ENCODE data around the gene COX6A2.

The COX6A2 gene

DNA sequence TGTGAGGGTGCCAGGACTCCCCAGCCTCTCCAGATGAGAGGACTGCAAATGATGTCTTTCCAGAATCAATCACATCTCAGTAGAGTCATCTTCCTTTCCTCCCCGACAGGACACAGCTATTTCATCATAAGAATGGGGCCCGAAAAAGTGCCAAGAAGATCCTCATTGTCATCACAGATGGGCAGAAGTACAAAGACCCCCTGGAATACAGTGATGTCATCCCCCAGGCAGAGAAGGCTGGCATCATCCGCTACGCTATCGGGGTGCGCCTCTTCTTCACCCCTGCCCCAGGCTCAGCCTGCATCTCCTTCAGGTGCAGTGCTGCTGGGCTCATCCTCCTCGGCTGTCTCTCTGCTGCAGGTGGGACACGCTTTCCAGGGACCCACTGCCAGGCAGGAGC lies 20.8 kb downstream of the COX6A2 start:
- no peak for DNase-seq

DNA sequence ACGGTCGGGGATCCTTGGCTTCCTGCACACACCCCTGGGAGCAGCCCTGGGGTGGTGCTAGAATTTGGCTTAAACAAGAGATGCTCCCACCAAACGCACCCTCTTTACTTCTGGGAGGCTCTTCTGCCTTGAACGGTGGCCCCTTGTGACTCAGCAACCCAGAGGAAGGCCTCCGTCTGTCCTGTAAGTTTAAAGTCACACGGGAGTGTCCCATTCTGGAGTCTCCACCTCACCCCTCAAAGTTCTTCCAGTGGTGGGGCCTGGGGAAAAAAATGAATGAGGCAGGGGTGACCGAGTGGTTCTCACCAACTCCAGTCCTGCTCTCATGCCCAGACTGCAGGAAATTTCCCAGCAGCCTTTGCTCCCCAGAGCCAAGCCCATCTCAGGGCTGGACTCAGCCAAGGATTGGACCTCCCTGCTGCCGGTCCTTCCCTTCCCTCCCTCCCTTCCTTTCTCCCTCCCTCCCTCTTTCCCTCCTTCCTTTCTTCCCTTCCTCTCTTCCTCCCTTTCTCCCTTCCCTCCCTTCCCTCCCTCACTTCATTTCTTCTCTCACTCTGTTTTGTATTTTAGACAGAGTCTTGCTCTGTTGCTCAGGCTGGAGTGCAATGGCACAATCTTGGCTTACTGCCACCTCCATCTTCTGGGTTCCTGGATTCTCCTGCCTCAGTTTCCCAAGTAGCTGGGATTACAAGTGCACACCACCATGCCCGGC lies 23.7 kb downstream of the COX6A2 start:
- DNase-seq: peak; percentile 69

DNA sequence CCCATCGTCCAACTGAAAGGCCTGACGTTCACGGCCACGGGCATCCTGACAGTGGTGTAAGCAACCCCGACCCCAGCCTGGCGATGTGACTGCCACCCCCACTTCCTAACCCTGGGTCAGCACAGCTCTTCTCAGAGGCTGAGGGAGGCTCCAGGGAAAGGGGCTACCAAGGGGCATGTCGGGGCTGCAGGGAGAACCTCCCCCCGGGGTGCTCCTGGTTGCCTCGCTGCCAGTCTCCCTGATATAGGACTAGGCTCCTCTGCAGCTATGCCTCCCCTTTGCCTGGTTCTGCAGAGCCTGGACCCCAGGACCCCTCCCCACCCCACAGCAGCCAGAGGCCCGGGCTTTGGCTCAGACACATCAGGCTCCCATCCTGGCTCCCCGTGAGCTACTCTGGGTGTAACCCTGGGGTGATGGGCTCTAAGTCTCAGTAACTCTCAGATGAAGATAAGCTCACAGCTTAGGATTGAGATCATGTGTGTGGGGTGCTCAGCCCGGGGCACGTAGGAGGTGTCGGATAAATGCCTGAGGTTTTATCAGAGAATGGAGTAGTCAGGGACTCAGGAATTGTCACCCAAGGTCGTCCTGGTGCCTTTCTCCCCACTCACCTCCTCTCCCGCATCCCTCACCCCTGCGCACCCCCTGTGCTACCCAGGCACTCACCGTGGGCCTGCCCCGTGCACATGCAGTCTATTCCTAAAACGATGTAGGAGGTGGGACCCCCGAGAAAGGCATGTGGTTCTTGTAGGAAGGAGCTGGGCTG lies 24.4 kb downstream of the COX6A2 start:
- no peak for DNase-seq

DNA sequence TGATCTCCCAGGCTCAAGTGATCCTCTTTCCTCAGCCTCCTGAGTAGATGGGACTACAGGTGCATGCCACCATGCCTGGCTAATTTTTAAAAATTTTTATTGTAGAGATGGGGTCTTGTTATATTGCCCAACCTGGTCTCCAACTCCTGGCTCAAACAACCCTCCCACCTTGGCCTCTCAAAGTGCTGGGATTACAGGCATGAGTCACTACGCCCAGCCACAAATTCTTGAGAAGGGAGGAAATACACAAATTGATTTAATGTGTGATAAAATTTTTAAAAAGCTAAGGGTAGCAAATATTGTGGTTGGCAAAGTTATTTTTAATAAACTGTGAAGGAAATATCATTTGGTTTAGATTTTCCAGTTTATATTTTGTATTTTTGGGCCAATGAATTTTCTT lies 25.5 kb downstream of the COX6A2 start:
- DNase-seq: no peak

DNA sequence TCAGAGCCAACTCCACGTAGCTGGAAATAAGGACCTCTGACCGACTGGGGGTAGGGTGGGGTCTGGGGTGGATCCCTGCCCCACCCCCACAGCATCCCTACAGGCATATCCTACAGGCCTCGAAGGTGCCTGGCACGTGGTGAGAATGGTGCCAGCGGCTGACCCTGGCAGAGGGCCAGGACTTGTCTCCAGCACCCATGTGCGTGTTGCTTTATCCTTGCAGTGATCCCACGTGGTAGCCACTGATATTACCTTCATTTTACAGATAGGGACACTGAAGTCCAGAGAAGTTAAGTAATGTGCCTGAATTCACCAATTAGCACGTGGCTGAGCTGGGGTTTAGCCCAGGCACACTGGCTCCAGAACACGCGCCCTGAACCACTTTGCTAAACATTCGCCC lies 26.7 kb downstream of the COX6A2 start:
- DNase-seq: no peak

DNA sequence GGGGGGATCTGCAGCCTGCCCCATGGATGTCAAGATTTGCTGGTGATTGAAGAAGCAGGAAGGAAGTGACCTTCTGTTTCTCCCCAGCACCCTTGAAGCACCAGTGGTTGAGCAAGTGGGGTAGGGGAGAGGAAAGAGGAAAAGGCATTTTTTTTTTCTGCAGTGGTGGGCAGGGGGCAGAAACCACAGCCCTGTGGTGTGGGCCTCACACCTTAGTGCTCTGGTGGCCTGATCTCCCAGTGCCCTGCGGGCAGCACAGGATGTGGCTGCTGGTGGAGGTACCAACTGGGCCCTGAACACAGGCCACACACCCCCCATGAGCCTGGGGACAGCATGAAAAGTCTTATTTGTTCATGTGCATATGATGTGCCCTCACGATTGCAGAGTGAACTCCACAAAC lies 28.0 kb downstream of the COX6A2 start:
- no peak for DNase-seq

DNA sequence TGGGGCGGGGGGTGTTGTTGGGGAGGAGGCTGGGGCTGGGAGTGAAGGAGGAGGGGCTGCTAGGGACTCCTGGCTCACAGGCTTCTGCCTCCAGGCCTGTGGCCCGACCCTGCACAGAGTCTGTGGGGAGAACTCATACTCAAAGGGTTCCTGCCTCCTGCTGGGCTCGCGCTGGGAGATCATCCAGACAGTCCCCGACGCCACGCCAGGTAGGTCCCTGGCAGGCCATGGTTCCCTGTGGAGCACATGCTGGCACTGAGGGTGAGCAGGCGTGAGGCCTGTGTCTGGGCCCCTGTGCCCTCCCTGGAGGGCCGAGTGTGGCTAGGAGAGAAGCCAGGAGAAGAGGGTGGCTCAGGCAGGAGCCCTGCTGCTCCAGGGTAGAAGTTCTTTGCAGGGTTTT lies 30.5 kb downstream of the COX6A2 start:
- DNase-seq: no peak

DNA sequence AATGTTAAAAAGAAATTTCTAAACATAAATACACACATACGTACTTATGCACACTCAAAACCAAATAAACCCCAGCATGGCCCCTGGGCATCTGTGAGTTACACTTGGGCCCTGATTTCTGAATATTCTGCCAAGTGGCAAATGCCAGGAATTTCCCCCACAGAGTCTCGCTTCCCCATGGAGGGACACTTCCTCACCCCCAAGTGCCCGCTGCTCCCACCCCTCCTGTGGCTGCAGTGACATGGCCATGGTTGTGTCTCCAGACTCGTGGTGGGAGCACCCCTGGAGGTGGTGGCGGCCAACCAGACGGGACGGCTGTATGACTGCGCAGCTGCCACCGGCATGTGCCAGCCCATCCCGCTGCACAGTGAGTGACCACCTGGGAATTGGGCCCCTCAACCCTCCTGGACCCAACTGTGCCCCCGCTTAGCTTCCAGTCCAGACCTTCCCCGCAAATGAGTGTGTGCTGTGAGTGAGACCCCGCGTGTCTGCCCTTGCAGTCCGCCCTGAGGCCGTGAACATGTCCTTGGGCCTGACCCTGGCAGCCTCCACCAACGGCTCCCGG lies 31.0 kb downstream of the COX6A2 start:
- no peak for DNase-seq

DNA sequence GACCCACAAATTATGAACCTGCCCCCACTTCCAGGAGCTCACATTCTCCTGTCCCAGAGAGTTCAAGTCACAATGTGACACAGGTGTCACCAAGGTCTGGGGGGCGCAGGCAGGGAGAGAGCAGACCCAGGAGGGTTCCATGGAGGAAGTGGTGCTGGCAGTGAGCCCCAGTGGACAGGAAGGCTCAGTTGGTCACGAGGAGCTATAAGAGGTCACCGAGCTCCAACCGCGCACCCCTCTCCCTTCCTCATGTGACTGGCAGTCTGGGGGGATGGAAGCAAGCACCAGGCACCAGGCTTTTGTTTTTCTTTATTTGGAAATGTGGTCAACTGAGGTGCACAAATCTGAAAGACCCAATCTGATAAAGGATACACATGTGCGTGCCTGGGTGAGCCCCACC lies 32.5 kb downstream of the COX6A2 start:
- DNase-seq: no peak

DNA sequence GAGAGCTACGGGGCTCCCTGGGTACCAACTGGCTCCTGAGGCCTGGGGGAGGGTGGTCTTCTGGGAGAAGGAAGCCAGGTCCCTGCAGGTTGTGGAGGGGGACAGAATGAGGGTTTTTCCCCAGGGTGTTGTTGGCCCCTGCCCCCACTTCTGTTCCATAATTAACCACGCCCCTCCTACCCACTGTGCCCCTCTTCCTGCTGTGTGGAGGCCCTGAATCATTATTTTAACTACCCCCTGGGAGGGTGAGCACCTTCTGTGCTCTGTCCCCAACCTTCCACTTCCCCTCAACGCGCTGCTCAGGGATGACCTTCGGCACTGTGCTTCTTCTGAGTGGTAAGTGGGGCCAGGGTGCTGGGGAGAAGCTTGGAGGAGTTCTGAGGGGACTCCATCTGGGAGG lies 35.1 kb downstream of the COX6A2 start, which contains the start of gene ITGAD:
TSS of gene ITGAD (plus strand) at position 280 of the 400 bp plus-strand sequence. CDS start at position 306, 26 bp downstream.
- no peak for DNase-seq

DNA sequence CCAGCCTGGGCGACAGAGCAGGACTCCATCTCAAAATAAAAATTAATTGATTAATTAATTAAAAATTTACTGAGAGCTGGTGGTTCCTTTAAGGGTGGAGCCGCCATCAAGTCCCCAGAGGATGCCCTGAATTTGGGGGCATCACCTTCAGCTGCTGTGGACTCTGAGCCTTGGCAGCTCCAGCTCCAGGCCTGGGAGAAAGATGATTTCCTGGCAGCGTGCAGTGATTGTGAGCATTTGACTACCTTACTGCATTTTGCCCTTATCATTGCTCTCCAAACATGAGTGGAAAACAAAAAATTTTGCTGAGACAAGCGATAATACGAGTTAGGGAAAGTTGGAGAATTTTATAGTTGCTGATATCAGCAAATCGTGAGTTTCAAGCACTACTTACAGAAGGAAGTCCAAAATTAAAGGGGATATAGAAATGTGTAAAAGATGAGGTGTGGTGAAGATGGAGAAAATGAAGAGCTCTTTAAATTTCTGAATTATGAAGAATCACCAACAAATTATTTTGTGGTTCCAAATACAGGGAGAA lies 37.6 kb downstream of the COX6A2 start:
- DNase-seq: no peak

DNA sequence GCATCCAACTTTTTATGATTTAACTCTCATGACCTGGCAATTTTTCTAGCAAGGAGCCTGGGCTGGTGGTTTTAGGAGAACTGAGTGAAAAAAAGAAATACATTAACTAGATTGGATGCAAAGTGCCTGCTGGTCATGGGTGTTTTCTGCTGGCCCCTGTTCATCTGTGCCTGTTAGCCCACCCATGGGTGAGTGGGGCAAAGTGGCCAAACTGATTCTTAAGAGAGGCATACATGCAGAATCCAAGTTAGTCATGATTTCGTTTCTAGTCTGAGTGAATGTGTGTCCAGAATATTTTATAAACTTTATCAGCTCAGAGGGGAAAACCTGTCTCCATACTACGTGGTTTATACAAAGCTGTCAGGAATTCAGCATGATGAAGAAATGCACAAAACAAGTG lies 39.6 kb downstream of the COX6A2 start:
- DNase-seq: no peak

DNA sequence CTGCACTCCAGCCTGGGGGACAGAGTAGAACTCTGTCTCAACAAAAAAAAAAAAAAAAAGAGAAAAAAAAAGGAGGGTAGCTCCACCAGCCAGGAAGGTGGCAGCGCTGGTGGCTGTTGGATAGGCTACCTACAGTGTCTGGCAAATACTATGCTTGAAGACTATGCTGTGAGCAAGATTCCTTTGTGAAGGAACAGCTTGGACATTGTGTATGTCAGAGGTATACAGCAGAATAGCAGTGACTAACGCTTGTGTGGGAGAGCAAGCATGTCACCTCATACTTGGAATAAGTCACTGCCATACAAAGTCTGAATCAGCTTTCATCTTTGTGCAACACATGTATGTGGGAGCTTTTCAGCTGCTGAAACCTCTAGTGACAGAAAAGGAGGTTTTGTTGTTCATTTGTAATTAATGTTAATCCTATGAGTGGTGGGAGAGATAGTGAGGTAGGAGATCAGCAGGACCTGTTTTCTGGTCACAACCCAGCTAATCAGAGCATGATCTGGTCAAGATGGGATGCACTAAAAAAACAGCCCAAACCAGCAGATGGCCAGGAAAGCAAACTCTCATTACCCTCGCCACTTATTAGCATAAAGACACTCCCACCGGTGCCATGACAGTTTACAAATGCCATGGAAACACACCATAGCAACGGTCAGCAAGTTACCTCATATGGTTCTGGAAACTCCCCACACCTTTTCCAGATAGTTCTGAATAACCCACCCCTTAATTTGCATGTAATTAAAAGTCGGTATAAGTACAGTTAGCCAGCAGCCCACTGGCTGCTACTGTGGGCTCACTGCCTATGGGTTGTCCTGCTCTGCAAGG lies 41.8 kb downstream of the COX6A2 start:
- peak; percentile 29 for DNase-seq

DNA sequence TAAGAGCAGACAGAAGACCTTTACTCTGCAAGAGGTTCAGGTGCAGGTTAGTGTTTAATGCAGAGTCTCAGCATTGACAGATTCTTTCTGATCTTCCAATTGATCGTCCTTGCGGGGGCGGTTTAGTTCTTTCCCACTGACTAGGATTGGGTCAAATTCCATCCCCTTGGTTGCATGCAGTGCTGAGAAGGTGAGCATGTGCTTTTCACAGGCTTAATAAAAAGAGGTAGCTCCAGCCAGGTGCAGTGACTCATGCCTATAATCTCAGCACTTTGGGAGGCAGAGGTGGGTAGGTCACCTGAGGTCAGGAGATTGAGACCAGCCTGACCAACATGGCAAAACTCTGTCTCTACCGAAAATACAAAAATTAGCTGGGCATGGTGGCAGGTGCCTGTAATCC lies 42.5 kb downstream of the COX6A2 start:
- DNase-seq: no peak

DNA sequence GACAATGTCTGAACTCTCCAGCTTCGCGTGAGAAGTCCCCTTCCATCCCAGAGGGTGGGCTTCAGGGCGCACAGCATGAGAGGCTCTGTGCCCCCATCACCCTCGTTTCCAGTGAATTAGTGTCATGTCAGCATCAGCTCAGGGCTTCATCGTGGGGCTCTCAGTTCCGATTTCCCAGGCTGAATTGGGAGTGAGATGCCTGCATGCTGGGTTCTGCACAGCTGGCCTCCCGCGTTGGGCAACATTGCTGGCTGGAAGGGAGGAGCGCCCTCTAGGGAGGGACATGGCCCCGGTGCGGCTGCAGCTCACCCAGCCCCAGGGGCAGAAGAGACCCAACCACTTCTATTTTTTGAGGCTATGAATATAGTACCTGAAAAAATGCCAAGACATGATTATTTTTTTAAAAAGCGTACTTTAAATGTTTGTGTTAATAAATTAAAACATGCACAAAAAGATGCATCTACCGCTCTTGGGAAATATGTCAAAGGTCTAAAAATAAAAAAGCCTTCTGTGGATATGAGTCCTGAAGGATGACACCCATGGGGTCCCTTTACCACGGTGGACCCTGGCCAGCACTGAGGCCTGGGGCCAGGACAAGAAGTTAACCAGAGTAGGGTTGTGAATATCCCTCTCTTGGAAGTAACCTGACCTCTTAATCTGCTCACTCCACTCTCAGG lies 45.5 kb downstream of the COX6A2 start:
- peak; percentile 81 for DNase-seq

DNA sequence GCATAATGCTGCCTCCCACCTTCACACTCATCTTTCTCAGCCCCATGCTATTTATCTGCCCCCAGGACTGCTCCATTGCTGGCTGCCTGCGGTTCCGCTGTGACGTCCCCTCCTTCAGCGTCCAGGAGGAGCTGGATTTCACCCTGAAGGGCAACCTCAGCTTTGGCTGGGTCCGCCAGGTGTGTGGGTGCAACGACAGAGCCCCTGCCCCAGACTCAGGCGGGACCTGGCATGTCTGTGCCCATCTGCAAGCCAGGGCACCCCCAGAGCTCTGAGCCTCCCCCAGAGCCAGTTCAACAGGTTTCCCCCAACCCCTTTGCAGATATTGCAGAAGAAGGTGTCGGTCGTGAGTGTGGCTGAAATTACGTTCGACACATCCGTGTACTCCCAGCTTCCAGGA lies 48.0 kb downstream of the COX6A2 start:
- no peak for DNase-seq

All from OCI-M1 (cell line).